OCI-LY3 (cell line): ENCODE measurements around the gene PRUNE2.
A peak's percentile ranks its signal among the peaks of the same experiment; 100 is the strongest.

Source experiments
- H2AFZ ChIP-seq: fragments of 200-600, 300-600 bp; shearing (Covaris generic); 2 replicates; pipeline ENCODE4 v1.6.0; 2014; ENCODE audit warnings: antibody characterized with exemption, low read depth, low read length
- H3K27ac ChIP-seq: fragments of 200-600, 300-600 bp; sonication (generic); 2 replicates; pipeline ENCODE4 v1.5.1; 2014; ENCODE audit warnings: mild to moderate bottlenecking, low read length, moderate library complexity, mixed read lengths
- H3K27me3 ChIP-seq: fragments of 200-600, 300-600 bp; sonication (generic); 2 replicates; pipeline ENCODE4 v1.6.1; 2014; ENCODE audit warnings: low read depth, low read length, mixed read lengths
- H3K36me3 ChIP-seq: fragments of 200-600, 300-600 bp; sonication (generic); replicated peaks from 2 replicates; pipeline ENCODE3; 2014; ENCODE audit warnings: low read depth, low read length, mixed read lengths
- H3K4me1 ChIP-seq: fragments of 300-600, 200-600 bp; sonication (generic); 2 replicates; pipeline ENCODE4 v1.6.1; 2014; ENCODE audit warnings: low read length, mixed read lengths
- H3K4me2 ChIP-seq: fragments of 200-600, 300-600 bp; sonication (generic); 2 replicates; pipeline ENCODE4 v1.6.1; 2014; ENCODE audit warnings: low read length, mixed read lengths
- H3K4me3 ChIP-seq: fragments of 300-600, 200-600 bp; sonication (generic); 2 replicates; pipeline ENCODE4 v1.5.1; 2014; ENCODE audit warnings: antibody characterized with exemption, mild to moderate bottlenecking, low read length, moderate library complexity
- H3K79me2 ChIP-seq: fragments of 300-600, 200-600 bp; shearing (Covaris generic); 2 replicates; pipeline ENCODE4 v1.6.1; 2014; ENCODE audit warnings: mild to moderate bottlenecking, low read length, mixed read lengths
- H3K9ac ChIP-seq: fragments of 300-600, 200-600 bp; shearing (Covaris generic); 2 replicates; pipeline ENCODE4 v1.6.0; 2014; ENCODE audit warnings: mild to moderate bottlenecking, low read length, moderate library complexity
- H3K9me3 ChIP-seq: fragments of 200-600, 300-600 bp; shearing (Covaris generic); 2 replicates; pipeline ENCODE4 v1.6.1; 2014; ENCODE audit warnings: low read length, mixed read lengths; ENCODE audit not compliant: insufficient read depth
- H4K20me1 ChIP-seq: fragments of 200-600, 300-600 bp; sonication (generic); 2 replicates; pipeline ENCODE4 v1.6.1; 2016; ENCODE audit warnings: low read length, mixed read lengths; ENCODE audit not compliant: insufficient read depth
- CTCF ChIP-seq: fragments of 200-600, 300-600 bp; sonication (generic); IDR thresholded peaks from 2 replicates; pipeline ENCODE4 v1.5.1; 2014; ENCODE audit warnings: antibody characterized with exemption, low read length, low read depth
- EZH2phosphoT487 ChIP-seq: fragments of 200-600 bp; shearing (Covaris generic); IDR thresholded peaks from 2 replicates; pipeline ENCODE4 v1.6.1; 2018; ENCODE audit warnings: antibody characterized with exemption, mixed run types, low read depth

PRUNE2 gene

GRCh38 chr9:76655121-76655541 lies 250.8 kb downstream of the PRUNE2 start:
- no peak for TF ChIP-seq EZH2phosphoT487
- no peak for TF ChIP-seq CTCF
- no peak overlapping the region for H3K4me3 ChIP-seq
- H4K20me1 ChIP-seq, result no peaks in the 10 kb centered on the region
- H3K27ac ChIP-seq, result no peak overlapping the region
- H3K9ac ChIP-seq, result no peak overlapping the region
- H3K4me1 ChIP-seq, result peaks cover 25% of the 10 kb centered on the region
- no peak overlapping the region for H3K4me2 ChIP-seq
- H2AFZ ChIP-seq, result no peak overlapping the region
- no peaks in the 10 kb centered on the region for H3K79me2 ChIP-seq
- no peaks in the 10 kb centered on the region for H3K36me3 ChIP-seq
- peaks cover 40% of the 10 kb centered on the region for H3K27me3 ChIP-seq
- no peaks in the 10 kb centered on the region for H3K9me3 ChIP-seq

GRCh38 chr9:76654575-76654974 lies 251.3 kb downstream of the PRUNE2 start:
- TF ChIP-seq EZH2phosphoT487 (no peak), CTCF (no peak)
- H3K9me3 ChIP-seq, result no peaks in the 10 kb centered on the region
- no peaks in the 10 kb centered on the region for H4K20me1 ChIP-seq
- no peak overlapping the region for H2AFZ ChIP-seq
- no peak overlapping the region for H3K4me3 ChIP-seq
- H3K27ac ChIP-seq, result no peak overlapping the region
- no peaks in the 10 kb centered on the region for H3K79me2 ChIP-seq
- peaks cover 25% of the 10 kb centered on the region for H3K4me1 ChIP-seq
- H3K27me3 ChIP-seq, result peaks cover 40% of the 10 kb centered on the region
- H3K36me3 ChIP-seq, result no peaks in the 10 kb centered on the region
- no peak overlapping the region for H3K9ac ChIP-seq
- no peak overlapping the region for H3K4me2 ChIP-seq

GRCh38 chr9:76654051-76654461 lies 251.9 kb downstream of the PRUNE2 start:
- no peak for TF ChIP-seq CTCF
- no peak for TF ChIP-seq EZH2phosphoT487
- Histone ChIP-seq H3K4me2 (no peak overlapping the region), H3K79me2 (no peaks in the 10 kb centered on the region), H3K36me3 (no peaks in the 10 kb centered on the region), H3K9me3 (no peaks in the 10 kb centered on the region), H3K27ac (no peak overlapping the region), H3K4me1 (peaks cover 25% of the 10 kb centered on the region), H2AFZ (no peak overlapping the region), H3K9ac (no peak overlapping the region), H3K27me3 (peaks cover 35% of the 10 kb centered on the region), H4K20me1 (no peaks in the 10 kb centered on the region), H3K4me3 (no peak overlapping the region)

- Histone ChIP-seq H3K4me3 (no peak overlapping the region), H3K4me2 (peak overlapping the region; percentile 19; the same call in 1 of the 2 replicates), H3K27ac (no peak overlapping the region)
Measured at GRCh38 chr9:76652894-76653293, 253.0 kb downstream of the PRUNE2 start.

More at GRCh38 chr9:76652894-76653293, 253.0 kb downstream of the PRUNE2 start:
- Histone ChIP-seq H4K20me1 (no peaks in the 10 kb centered on the region), H2AFZ (no peak overlapping the region), H3K9ac (no peak overlapping the region), H3K36me3 (no peaks in the 10 kb centered on the region), H3K79me2 (no peaks in the 10 kb centered on the region), H3K4me1 (peaks cover 25% of the 10 kb centered on the region), H3K9me3 (no peaks in the 10 kb centered on the region), H3K27me3 (peaks cover 41% of the 10 kb centered on the region)
- TF ChIP-seq EZH2phosphoT487, result no peak
